Ovary (tissue), 9 donors: ENCODE data around the gene PRPF8. TPM values are rescaled to one million over a fixed set of nuclear protein-coding genes. Genes with fewer than 3 reads are reported as not detected.

Source experiments
- DNase-seq, 5 donors: peaks; one replicate each; pipeline ENCODE4 v3.0.0-alpha.2; 2019 to 2020
- H3K27ac ChIP-seq, 2 donors: fragments of 200-600 bp; one replicate each; pipeline versions ENCODE4 v1.5.1 to v1.8.0; 2019 to 2022
- H3K27me3 ChIP-seq: fragments of 200-600 bp; one replicate; pipeline ENCODE4 v1.8.0; 2022
- H3K36me3 ChIP-seq: fragments of 200-600 bp; sonication (generic); one replicate; pipeline ENCODE4 v1.5.1; 2019
- H3K4me1 ChIP-seq: one replicate; pipeline ENCODE4 v1.8.1; 2013; ENCODE audit warnings: mild to moderate bottlenecking, moderate library complexity; ENCODE audit not compliant: insufficient read depth
- H3K4me3 ChIP-seq: fragments of 200-600 bp; sonication (generic); one replicate; pipeline ENCODE4 v1.5.1; 2017
- H3K9me3 ChIP-seq, 2 donors: fragments of 200-600 bp in 1 of 2; sonication (generic) in 1 of 2; one replicate each; pipeline versions ENCODE4 v1.5.1 to v1.8.1; 2013 to 2019; ENCODE audit warnings: mild to moderate bottlenecking in 1 of 2, moderate library complexity in 1 of 2
- EP300 ChIP-seq: sonication (generic); formaldehyde crosslinking; IDR thresholded peaks from one replicate; pipeline ENCODE4 v1.6.1; 2017; ENCODE audit warnings: antibody characterized with exemption
- POLR2A ChIP-seq: fragments of 450-650 bp; IDR thresholded peaks from one replicate; pipeline ENCODE4 v1.6.1; 2017; ENCODE audit warnings: antibody characterized with exemption, mild to moderate bottlenecking, moderate library complexity
- WGBS, 3 donors: extraction: QIAGEN DNeasy Blood & Tissue Kit in 1 of 3; methylation state at CpG; one replicate each; pipeline versions ENCODE4 v1.1.5 to v1.1.7; 2013 to 2017; 5-methylcytosine and 5-hydroxymethylcytosine counted together
- intact Hi-C, 4 donors: fragments of 100-400 bp; cut with DNase I; formaldehyde crosslinking; loops; one replicate each; pipeline versions ENCODE4 v1.11.0 to v1.15.1; 2022 to 2023
- polyA plus RNA-seq, 2 donors: library from polyadenylated mRNA; stranded (reverse); fragments of 200-250 nt in 1 of 2; fragments of 350-450 nt in 1 of 2; fragmentation: Illumina TruSeq in 1 of 2; extraction: RNeasy Lipid Tissue Mini Kit (QIAGEN cat#74804) in 1 of 2; gene quantifications; one replicate each; pipeline ENCODE4 v1.2.3, GENCODE V29; 2013 to 2014
- total RNA-seq, 7 donors: library from RNA; depleted of rRNA in 2 of 7; stranded (reverse); fragments of >200 nt in 2 of 7; fragmentation: NEBNext Ultra II Directional in 3 of 7; extraction: Animal tissue kit (Norgen Biotek cat#: 25700) in 3 of 7; gene quantifications; one replicate each; pipeline versions ENCODE4 v1.1.0 to v1.2.4, GENCODE V29; 2016 to 2023
- TF ChIP-seq, protein P1 (sequence below), 3 donors: fragments of 450-650 bp in 2 of 3; fragments of 200-600 bp in 1 of 3; IDR thresholded peaks; one replicate each; pipeline versions ENCODE4 v1.5.1 to v1.8.0; 2016 to 2022; ENCODE audit warnings: antibody characterized with exemption in 3 of 3, mild to moderate bottlenecking in 1 of 3
- donor health status: DM: no; HTN: no; CAD: no; lungs with moderate emphysema.
- donor health status: DM: no; HTN: no; CAD: no.
- donor health status: Bipolar disorder and iron deficiency.
- donor health status: DM: yes; HTN: yes; CAD: no.
- donor health status: DM: no; HTN: no; CAD: no.
- donor health status: DM: yes; HTN: yes; CAD: no.

The PRPF8 gene
- total and polyA plus RNA-seq, 9 donors = 146 to 379 (median 276) TPM

DNA sequence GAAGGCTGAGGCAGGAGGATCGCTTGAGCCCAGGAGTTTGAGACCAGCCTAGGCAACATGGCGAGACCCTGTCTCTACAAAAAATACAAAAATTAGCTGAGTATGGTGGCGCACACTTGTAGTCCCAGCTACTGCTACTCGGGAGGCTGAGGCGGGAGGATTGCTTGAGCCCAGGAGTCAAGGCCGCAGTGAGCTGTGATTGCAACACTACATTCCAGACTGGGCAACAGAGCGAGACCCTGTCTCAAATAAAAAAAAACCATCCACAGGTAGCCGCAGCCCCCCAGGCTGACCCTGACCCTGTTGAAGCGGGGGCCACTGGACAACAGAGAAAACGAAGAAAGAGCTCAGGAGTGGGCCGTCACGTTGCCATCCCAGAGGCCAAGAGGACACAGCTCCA is 60.0 kb downstream of the PRPF8 start:
- H3K27ac ChIP-seq = no peak overlapping the region
- peaks cover 2% of the 10 kb centered on the region for H3K4me1 ChIP-seq
- H3K9me3 ChIP-seq = no peaks in the 10 kb centered on the region
- DNase-seq = no peak
- intact Hi-C loops = no loop called here
- no peaks in the 10 kb centered on the region for H3K27me3 ChIP-seq
- no peak for TF ChIP-seq POLR2A
- WGBS, 3 donors = 85 to 88% (median 88%) methylated on average over 12 of the region's 12 CpGs
- H3K36me3 ChIP-seq = no peaks in the 10 kb centered on the region
- H3K4me3 ChIP-seq = no peak overlapping the region

- 93 to 96% (median 93%) methylated on average over 14 of the region's 14 CpGs for WGBS, 3 donors
- TF ChIP-seq POLR2A = no peak
- TF ChIP-seq, protein P1, sequence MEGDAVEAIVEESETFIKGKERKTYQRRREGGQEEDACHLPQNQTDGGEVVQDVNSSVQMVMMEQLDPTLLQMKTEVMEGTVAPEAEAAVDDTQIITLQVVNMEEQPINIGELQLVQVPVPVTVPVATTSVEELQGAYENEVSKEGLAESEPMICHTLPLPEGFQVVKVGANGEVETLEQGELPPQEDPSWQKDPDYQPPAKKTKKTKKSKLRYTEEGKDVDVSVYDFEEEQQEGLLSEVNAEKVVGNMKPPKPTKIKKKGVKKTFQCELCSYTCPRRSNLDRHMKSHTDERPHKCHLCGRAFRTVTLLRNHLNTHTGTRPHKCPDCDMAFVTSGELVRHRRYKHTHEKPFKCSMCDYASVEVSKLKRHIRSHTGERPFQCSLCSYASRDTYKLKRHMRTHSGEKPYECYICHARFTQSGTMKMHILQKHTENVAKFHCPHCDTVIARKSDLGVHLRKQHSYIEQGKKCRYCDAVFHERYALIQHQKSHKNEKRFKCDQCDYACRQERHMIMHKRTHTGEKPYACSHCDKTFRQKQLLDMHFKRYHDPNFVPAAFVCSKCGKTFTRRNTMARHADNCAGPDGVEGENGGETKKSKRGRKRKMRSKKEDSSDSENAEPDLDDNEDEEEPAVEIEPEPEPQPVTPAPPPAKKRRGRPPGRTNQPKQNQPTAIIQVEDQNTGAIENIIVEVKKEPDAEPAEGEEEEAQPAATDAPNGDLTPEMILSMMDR (IDR thresholded peaks at IDR 0.05) = no peak
- TF ChIP-seq EP300 = no peak
- Histone ChIP-seq H3K27me3 (no peaks in the 10 kb centered on the region), H3K36me3 (no peaks in the 10 kb centered on the region), H3K4me1 (no peaks in the 10 kb centered on the region), H3K4me3 (no peak overlapping the region), H3K27ac (no peak overlapping the region), H3K9me3 (no peaks in the 10 kb centered on the region)
- intact Hi-C loops = no loop called here
- no peak for DNase-seq
Measured at GRCh38 chr17:1623057-1623630, 61.5 kb downstream of the PRPF8 start.

DNA sequence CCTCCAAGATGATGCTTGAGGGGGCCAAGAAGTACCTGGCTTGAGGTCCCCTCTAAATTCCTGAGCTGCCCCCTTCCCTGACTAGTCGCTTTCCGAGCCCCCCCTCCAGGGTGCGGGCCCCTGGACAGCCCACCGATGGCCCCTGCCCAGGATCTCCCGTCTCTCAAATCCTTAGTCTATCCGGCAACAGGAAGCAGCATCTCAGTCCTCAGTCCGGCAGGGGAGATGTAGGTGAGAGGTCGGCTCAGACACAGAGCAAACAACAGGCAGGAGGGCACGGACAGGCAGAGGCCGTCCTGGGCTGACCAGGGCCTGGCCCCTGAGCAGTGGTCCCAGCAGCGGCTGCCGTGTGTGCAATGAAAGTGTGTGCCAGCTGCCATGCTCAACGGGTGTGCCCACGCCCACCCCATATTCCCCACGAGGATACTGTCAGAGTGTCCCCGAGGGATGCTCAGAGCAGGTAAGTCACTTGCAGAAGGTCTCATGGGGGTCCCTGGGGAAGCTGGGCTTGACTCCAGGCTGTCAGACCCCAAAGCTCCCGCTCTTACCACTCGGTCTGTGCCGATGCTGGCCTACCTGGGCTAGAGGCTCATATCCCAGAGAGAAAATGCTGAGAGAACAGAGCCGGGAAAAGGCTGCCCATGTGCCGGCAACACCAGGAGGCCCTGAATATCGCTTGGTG is 63.3 kb downstream of the PRPF8 start:
- whole genome bisulfite sequencing, 3 donors = 77 to 83% (median 80%) methylated on average over 22 of the region's 22 CpGs
- Histone ChIP-seq H3K4me1 (peaks cover 1% of the 10 kb centered on the region), H3K27ac (no peak overlapping the region), H3K36me3 (no peaks in the 10 kb centered on the region), H3K4me3 (no peak overlapping the region), H3K9me3 (no peaks in the 10 kb centered on the region), H3K27me3 (no peaks in the 10 kb centered on the region)
- no peak for DNase-seq
- intact Hi-C loops = loop anchor here in 1 of 4 donors (2.0 kb wide), 1 partner anchor 41 kb away; no protein-coding TSS in a partner anchor
- no peak for TF ChIP-seq EP300
- no peak for TF ChIP-seq POLR2A
- TF ChIP-seq, protein P1 (IDR thresholded peaks at IDR 0.05) = no peak

- Histone ChIP-seq H3K27ac (no peak overlapping the region), H3K36me3 (no peaks in the 10 kb centered on the region), H3K4me1 (peaks cover 1% of the 10 kb centered on the region), H3K27me3 (no peaks in the 10 kb centered on the region), H3K4me3 (no peak overlapping the region), H3K9me3 (no peaks in the 10 kb centered on the region)
- no peak for DNase-seq
- TF ChIP-seq EP300 = no peak
- TF ChIP-seq, protein P1 (IDR thresholded peaks at IDR 0.05) = no peak
- no peak for TF ChIP-seq POLR2A
- intact Hi-C loops = loop anchor here in 1 of 4 donors (2.0 kb wide), 1 partner anchor 40 kb away; no protein-coding TSS in a partner anchor
- WGBS, 3 donors = 87 to 92% (median 88%) methylated on average over 13 of the region's 13 CpGs
Measured at GRCh38 chr17:1620486-1620885, 64.2 kb downstream of the PRPF8 start.

DNA sequence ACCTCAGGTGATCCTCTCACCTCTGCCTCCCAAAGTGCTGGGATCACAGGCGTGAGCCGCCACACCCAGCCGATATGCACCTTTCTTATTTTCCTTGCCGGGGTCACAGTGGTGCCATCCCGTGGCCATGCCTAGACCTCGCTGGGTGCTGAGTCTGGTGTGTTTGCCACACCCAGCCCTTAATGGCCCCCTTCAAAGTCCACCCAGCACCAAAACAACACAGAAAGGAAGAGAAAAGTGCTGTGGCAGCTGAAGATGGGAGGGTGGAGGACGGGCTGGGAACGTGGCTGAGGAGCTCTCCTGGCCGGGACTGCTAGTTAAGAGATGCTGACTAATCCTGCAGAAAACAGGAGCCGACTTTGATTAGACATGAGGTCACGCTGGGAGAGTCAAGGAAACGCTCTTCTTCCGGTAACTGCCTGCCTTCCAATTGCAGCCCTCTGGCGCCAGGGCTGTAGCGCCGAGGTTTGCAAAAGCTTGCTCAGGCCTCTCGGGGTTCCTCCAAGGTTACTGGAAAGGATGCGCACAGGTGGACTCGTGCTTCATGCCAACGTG is 67.0 kb downstream of the PRPF8 start:
- Histone ChIP-seq H3K4me1 (peaks cover 1% of the 10 kb centered on the region), H3K4me3 (no peak overlapping the region), H3K9me3 (no peaks in the 10 kb centered on the region), H3K27ac (peak overlapping the region in 1 of 2 donors; percentile 59), H3K36me3 (no peaks in the 10 kb centered on the region), H3K27me3 (no peaks in the 10 kb centered on the region)
- intact Hi-C loops = no loop called here
- DNase-seq = peak; percentile 50 to 64 (median 57)
- TF ChIP-seq, protein P1 (IDR thresholded peaks at IDR 0.05) = no peak
- TF ChIP-seq POLR2A (no peak), EP300 (no peak)
- 33 to 40% (median 36%) methylated on average over 20 of the region's 20 CpGs for WGBS, 3 donors
